ENCODE data around the gene ADGRV1. TPM values are rescaled to one million over a fixed set of nuclear protein-coding genes. Genes with fewer than 3 reads are reported as not detected.

The ADGRV1 gene
- total RNA-seq, 1 experiment from 2014 or later = 64.8 TPM

DNA sequence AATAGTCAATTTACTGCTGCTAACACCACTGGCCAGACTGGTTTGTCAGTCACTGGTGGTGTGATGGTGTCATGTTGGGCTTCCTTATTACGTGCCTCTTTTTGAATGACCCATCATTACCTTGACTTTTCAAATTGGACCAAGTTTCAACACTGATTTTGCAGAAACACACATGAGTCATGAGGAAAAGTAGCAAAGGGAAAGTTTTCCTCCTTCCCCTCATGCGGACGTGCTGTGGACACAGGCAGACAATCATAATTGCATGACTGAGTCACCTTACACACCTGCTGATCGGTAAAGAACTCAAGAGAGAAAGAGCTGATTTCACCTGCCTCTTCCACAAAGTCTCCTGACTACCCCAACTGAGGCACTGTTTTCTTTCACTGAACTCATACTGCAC is 500.0 kb downstream of the ADGRV1 start:
- H2AK5ac ChIP-seq (ENCODE audit: insufficient read length, low read length) = no peak overlapping the region
- no peak overlapping the region for H4K8ac ChIP-seq (replicated peaks; ENCODE audit: insufficient read length, low read depth, low read length)
- no peak overlapping the region for H3K56ac ChIP-seq (ENCODE audit: insufficient read length, low read depth, low read length)
- DNase-seq = no peak
- WGBS (ENCODE audit: extremely low coverage, insufficient read length, low lambda C conversion rate) = no CpG with 5 or more reads among the region's 4 CpGs
- H3K27me3 ChIP-seq (ENCODE audit: insufficient read depth, low read length) = no peaks in the 10 kb centered on the region
- Mint-ChIP-seq H3K27ac (no peak overlapping the region; a peak in 1 of 7 replicates), H3K36me3 (ENCODE audit: insufficient read depth in 1 of 3, low read depth in 3 of 3) (peaks cover 1 to 4% (median 4%) of the 10 kb centered on the region in 3 experiments; a peak in 2 of 7 replicates), H3K4me1 (peaks cover 9 to 12% of the 10 kb centered on the region in 2 experiments), H3K27me3 (ENCODE audit: low read depth) (no peaks in the 10 kb centered on the region), H3K9me3 (no peaks in the 10 kb centered on the region), H3K4me3 (no peak overlapping the region)
- H3K9ac ChIP-seq (ENCODE audit: extremely low read depth, insufficient read length, low read length) = no peak overlapping the region
- no peak overlapping the region for H3K14ac ChIP-seq (ENCODE audit: insufficient read depth, low read length)
- H3K4me1 ChIP-seq (ENCODE audit: insufficient read depth, low read length) = peaks cover 3% of the 10 kb centered on the region; the same call in 1 of the 2 replicates
- H3K27ac ChIP-seq (ENCODE audit: insufficient read length, low read depth, low read length) = no peak overlapping the region
- H3K9me3 ChIP-seq (ENCODE audit: control insufficient read depth, low read depth, low read length) = no peaks in the 10 kb centered on the region
- no peak overlapping the region for H3K4me2 ChIP-seq (ENCODE audit: insufficient read depth, insufficient read length, low read length)
- no peak overlapping the region for H3T11ph ChIP-seq (ENCODE audit: low read length)
- no peak overlapping the region for H4K91ac ChIP-seq (ENCODE audit: insufficient read length, low read depth, low read length)
- no peak overlapping the region for H2BK12ac ChIP-seq (ENCODE audit: insufficient read length, low read depth, low read length)
- H2BK20ac ChIP-seq (ENCODE audit: low read depth, low read length, poor library complexity, severe bottlenecking) = no peak overlapping the region
- H3K79me1 ChIP-seq (ENCODE audit: insufficient read depth, low read depth, low read length, poor library complexity, severe bottlenecking) = no peaks in the 10 kb centered on the region
- H2AFZ ChIP-seq (ENCODE audit: low read length) = no peak overlapping the region
- no peak overlapping the region for H2BK120ac ChIP-seq (ENCODE audit: low read depth, low read length, poor library complexity, severe bottlenecking)
- H2BK5ac ChIP-seq (ENCODE audit: insufficient read length, low read length) = no peak overlapping the region
- no peak overlapping the region for H3K4ac ChIP-seq (ENCODE audit: low read depth, low read length)
- H3K79me2 ChIP-seq (ENCODE audit: insufficient read depth, low read length) = no peaks in the 10 kb centered on the region
- H4K20me1 ChIP-seq (ENCODE audit: control insufficient read depth, insufficient read depth, insufficient read length) = no peaks in the 10 kb centered on the region
- no peak overlapping the region for H3K23ac ChIP-seq (ENCODE audit: insufficient read length, low read depth, low read length)
- H4K5ac ChIP-seq (ENCODE audit: insufficient read length, low read depth, low read length) = no peak overlapping the region
- no peak overlapping the region for H2BK15ac ChIP-seq (ENCODE audit: low read depth, low read length)
- no peaks in the 10 kb centered on the region for H3K23me2 ChIP-seq (ENCODE audit: insufficient read length, low read depth, low read length, poor library complexity, severe bottlenecking)
- H3K18ac ChIP-seq (ENCODE audit: insufficient read length, low read depth, low read length) = no peak overlapping the region
- no peak for TF ChIP-seq CTCF (conservative IDR thresholded peaks at IDR 0.05)

Data from H9 (cell line).